GM13976 (cell line): ENCODE data around the gene CYP27A1.

Source experiments
- DNase-seq: peaks from one replicate; pipeline ENCODE4 v3.0.0; 2012; ENCODE audit warnings: low spot score
- CTCF ChIP-seq: IDR thresholded peaks from 2 replicates; pipeline ENCODE4 v1.5.1; 2012; ENCODE audit warnings: borderline replicate concordance, mild to moderate bottlenecking; ENCODE audit not compliant: insufficient read depth; ENCODE audit errors: extremely low read depth, missing control alignments, control extremely low read depth
- in situ Hi-C: fragments of 300-500 bp; cut with MboI; formaldehyde crosslinking; loops from one replicate; pipeline ENCODE4 v1.12.0; 2022; ENCODE audit warnings: low sequenced_read_pairs, mixed read lengths, inconsistent platforms; ENCODE audit not compliant: unreplicated experiment

The CYP27A1 gene

GRCh38 chr2:218799990-218800389 is 18.0 kb downstream of the CYP27A1 start:
- in situ Hi-C loops, result no loop called here
- no peak for DNase-seq
- TF ChIP-seq CTCF, result no peak

- TF ChIP-seq CTCF, result no peak
- in situ Hi-C loops, result no loop called here
Observed at GRCh38 chr2:218802386-218802994, 20.5 kb downstream of the CYP27A1 start.

GRCh38 chr2:218804817-218805216 is 22.9 kb downstream of the CYP27A1 start:
- in situ Hi-C loops, result no loop called here
- DNase-seq, result no peak
- no peak for TF ChIP-seq CTCF

More at GRCh38 chr2:218802386-218802994, 20.5 kb downstream of the CYP27A1 start:
- DNase-seq, result no peak

- in situ Hi-C loops, result no loop called here
- no peak for DNase-seq
- TF ChIP-seq CTCF, result no peak
Observed at GRCh38 chr2:218805627-218806026, 23.7 kb downstream of the CYP27A1 start.

GRCh38 chr2:218806346-218806978 is 24.5 kb downstream of the CYP27A1 start:
- DNase-seq, result no peak
- in situ Hi-C loops, result no loop called here
- TF ChIP-seq CTCF, result no peak

- no peak for TF ChIP-seq CTCF
- in situ Hi-C loops, result no loop called here
- DNase-seq, result no peak
Observed at GRCh38 chr2:218807626-218808025, 25.7 kb downstream of the CYP27A1 start.

GRCh38 chr2:218809515-218809914 is 27.6 kb downstream of the CYP27A1 start:
- no peak for TF ChIP-seq CTCF
- in situ Hi-C loops, result no loop called here
- no peak for DNase-seq
